GM18861 (cell line): ENCODE measurements around the gene ELOVL4.

ENCODE experiments used
- ATAC-seq: cut with Tn5 transposase; IDR thresholded peaks from one replicate; pipeline ENCODE4 v1.9.1; 2021; ENCODE audit not compliant: unreplicated experiment

ELOVL4 gene

GRCh38 chr6:79913369-79913768 lies 34.0 kb downstream of the ELOVL4 start:
- no peak for ATAC-seq

- no peak for ATAC-seq
These were observed 35.4 kb downstream of the ELOVL4 start for GRCh38 chr6:79911992-79912391.

GRCh38 chr6:79909517-79909916 lies 37.8 kb downstream of the ELOVL4 start:
- ATAC-seq, result no peak

DNA sequence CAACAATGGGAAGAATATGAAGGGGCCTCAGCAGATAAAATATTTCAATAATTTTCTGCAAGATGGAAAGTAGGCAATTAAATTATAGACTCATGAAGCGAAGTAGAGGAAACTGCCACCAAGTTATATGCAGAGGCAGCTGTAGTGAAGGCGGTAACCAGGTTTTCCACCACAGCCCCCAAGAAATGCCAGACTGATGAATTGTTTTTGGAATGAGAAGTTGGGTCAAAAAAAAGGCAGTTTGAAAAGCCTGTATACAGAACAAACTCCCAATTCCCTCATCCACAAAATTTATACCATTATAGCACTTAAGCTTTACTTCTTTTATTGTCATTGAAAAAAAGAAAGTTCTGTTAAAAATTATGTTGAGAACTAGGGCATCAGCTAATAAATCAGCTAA lies 45.3 kb downstream of the ELOVL4 start:
- no peak for ATAC-seq

DNA sequence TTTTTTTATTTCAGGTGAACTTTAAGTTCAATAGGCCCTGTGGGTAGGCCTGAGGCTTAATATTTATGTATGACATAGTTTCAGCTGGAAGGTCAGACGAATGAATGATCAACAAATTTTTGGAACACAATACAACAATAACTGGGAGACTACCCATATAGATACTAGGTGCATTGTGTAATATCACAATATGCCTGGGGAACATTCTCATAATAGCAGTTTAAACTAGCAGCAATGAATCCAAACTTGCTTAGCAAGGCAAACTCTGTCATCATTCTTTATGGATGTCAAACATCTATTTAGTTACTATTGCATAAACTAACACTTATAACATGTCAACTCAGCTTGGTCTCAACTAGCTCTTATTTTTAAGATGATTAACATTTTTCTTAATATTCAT lies 49.3 kb downstream of the ELOVL4 start:
- ATAC-seq, result no peak

- ATAC-seq, result no peak
These were observed 51.3 kb downstream of the ELOVL4 start for GRCh38 chr6:79896075-79896449.

DNA sequence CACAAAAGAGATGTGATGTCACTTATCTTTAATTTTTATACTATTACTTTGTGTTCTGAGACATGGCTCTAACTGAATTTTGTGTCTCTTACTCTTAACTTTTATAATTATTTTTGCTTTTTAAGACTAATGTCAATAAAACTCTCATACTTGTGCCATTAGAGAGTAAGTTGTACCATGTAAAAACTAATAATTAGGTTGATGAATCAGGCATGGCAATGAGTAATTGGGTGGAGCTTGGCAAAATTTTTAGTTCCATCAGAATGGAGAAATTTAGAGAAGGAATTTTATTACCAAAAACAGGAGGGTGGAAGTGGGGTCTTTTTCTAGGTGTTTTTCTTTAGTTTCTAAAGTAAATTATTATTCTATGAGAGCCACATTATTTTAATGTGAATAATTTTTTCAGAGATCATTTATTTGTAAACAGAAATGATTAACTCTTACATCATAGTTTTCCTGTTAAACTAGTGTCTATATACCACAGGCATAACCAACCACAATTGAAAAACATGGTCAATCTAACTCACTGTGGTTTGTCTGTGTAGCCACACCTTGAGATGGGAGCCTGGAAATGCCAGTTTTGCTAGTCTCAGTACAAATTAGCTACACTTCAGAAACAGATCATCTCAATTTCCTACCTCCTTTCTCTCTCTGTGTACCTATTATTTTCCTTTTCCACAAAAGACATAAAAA lies 51.8 kb downstream of the ELOVL4 start:
- no peak for ATAC-seq

DNA sequence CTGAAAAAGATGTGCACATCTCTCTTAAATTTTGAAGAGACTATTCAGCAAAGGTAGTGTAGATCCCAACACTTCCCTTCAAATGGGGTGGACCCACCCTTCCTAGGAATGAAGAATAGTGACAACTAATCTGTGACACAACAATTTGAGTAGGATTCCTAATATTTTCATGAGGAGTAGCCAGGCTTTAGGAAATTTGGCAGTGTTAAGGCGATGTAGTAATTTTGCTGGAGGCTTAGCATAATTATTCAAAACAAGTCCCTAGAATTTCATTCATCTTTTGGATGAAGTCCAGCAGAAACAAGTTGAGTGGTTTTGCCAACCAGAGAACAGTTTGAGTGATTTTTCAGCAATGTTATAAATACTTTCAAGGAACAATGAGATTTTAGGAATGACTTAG lies 52.4 kb downstream of the ELOVL4 start:
- no peak for ATAC-seq

DNA sequence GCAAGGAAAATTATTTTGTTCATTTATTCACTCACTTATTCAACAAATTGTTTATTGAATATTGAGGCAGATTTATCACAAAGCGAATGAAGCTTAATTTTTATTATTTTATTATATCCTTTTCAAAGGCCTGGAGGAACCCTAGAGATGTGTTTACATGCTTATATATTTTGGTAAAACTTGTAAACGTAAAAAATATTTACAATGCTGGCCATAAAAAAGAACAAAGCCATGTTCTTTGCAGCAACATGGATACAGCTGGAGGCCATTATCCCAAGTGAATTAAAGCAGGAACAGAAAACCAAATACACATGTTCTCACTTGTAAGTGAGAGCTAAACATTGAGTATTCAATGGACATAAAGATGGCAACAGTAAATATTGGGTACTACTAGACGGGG lies 58.8 kb downstream of the ELOVL4 start:
- ATAC-seq, result no peak

- ATAC-seq, result no peak
These were observed 69.1 kb downstream of the ELOVL4 start for GRCh38 chr6:79878142-79878748.

- ATAC-seq, result no peak
These were observed 72.7 kb downstream of the ELOVL4 start for GRCh38 chr6:79874531-79875134.

DNA sequence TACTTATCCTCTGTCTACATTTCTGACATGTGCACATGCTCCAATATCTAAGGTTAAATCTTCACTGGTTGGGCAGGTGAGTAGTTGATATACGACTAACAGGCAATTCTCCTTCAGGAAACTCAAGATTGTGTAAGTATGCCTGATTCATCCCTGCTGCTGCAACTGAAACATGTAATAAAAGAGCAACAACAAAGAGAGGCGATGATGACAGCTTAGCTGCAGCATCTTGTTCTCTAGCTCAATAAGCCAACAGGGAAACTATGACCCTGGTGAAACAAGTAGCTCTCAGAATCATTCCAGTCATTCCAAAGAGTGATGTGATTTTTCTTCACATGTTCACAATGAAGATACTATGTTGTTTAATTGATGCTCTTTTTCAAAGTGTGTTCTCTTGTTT lies 74.4 kb downstream of the ELOVL4 start:
- ATAC-seq, result no peak

DNA sequence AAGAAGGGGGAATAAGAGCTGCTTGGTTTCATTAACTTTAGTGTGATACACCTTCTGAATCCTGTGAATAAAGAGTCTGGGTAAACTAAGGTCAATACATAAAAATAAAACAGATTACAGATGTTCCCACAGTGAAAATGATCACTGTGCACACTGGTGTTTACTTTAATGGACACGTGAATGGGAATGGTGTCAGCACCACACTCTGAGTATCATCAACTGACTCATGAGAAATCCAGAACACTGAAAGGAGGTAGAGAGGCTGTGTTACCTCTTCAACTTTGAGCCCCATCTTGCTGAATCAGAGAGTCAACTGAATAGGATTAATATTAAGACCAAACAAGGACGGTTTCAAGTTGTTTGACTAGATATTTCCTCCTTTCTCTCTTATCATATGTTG lies 75.0 kb downstream of the ELOVL4 start:
- no peak for ATAC-seq

GRCh38 chr6:79869600-79870084 lies 77.7 kb downstream of the ELOVL4 start:
- ATAC-seq, result peak; percentile 100

DNA sequence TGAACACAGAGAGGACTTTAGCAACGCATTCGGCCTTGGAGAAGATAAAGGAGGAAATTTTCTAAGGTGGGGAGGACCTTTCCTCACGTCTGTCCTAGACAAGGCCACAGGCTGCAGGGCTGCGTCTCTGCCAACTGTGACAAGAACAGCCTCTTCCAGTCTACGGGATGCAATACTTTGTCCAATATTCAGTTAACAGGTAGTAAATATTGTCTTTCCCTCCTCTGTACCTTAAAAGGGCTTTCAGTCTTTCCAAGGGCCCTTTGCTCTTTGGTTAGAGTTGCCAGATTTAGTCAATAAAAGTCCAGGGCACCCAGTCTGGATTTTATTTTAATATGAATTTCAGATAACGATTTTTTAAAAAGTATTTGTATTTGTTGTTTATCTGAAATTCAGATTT lies 78.2 kb downstream of the ELOVL4 start:
- ATAC-seq, result no peak

DNA sequence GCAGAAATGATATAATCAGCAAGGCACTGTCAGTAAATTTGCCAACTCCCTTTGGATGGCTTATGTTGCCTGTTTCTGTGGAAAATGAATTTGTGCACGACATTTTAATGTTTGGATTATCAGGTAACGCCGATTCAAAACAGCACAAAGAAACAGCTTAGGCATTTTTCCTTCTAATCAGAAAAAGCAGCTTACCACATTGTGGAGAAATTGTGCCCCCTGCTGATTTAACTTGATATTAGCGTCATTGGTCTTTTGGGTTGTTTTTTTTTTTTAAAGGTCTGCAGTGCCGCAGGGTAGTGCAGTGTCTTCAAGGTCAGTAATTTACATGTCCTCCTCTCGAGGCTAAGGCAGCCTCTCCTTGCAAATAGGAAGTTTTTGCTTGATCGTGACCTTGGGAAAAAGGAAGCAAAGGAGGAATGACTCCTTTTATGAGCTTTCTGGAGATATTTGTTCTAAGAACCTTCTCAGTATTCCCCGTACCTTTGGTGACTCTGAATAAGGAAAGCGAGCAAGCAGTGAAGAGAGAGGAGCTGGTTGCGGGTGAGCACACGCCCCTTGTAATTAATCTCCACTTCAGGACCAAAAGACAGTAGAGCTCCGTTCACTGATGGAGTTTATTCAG lies 79.1 kb downstream of the ELOVL4 start:
- peak; percentile 37 for ATAC-seq
